ENCODE measurements around the gene NME1. TPM values are rescaled to one million over a fixed set of nuclear protein-coding genes. Genes with fewer than 3 reads are reported as not detected.

NME1 gene
- total and polyA plus RNA-seq, 9 of the 15 experiments (the other 6 are each of a cell fraction or from before 2014, with no cell fraction given) = 449 to 1,588 (median 604) TPM

DNA sequence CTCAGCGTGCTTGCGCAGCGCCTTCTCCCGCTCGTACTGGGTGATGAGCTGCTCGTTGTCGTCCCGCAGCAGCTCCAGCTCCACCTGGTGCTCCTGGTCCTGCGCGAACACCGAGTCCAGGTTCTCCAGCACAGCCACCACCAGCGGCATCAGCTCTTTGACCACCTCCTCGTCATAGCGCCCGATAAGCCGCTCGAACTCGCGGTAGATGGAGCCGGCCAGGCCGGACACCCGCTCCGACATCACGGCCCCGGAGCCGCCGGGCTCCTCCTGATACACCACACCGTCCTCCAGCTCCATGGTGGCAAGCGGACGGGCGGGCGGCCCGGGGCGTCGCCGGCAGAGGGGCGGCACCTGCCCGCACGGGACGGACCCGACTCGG lies 33.0 kb upstream of the NME1 start (continued):
- TF ChIP-seq AFF4 (CRISPR knock-in tag; IDR thresholded peaks at IDR 0.05) (peak; percentile 69; the same call in 1 of the 2 replicates), HINFP (tag; conservative IDR thresholded peaks at IDR 0.05; ENCODE audit: low read depth) (no peak), ZNF696 (CRISPR knock-in tag; conservative IDR thresholded peaks at IDR 0.05) (no peak), ZFP36 (IDR thresholded peaks at IDR 0.05; ENCODE audit: low read depth, low read length, partially characterized antibody) (no peak), MAX (CRISPR knock-in tag; IDR thresholded peaks at IDR 0.05) (peak; percentile 42), E4F1 (CRISPR knock-in tag; IDR thresholded peaks at IDR 0.05; ENCODE audit: borderline replicate concordance) (no peak), ZNF121 (CRISPR knock-in tag; conservative IDR thresholded peaks at IDR 0.05) (no peak), RBBP5 (IDR thresholded peaks at IDR 0.05; ENCODE audit: borderline replicate concordance, insufficient read depth, low read length, poor library complexity, severe bottlenecking) (peak; percentile 23)
- TF ChIP-seq, protein P1, sequence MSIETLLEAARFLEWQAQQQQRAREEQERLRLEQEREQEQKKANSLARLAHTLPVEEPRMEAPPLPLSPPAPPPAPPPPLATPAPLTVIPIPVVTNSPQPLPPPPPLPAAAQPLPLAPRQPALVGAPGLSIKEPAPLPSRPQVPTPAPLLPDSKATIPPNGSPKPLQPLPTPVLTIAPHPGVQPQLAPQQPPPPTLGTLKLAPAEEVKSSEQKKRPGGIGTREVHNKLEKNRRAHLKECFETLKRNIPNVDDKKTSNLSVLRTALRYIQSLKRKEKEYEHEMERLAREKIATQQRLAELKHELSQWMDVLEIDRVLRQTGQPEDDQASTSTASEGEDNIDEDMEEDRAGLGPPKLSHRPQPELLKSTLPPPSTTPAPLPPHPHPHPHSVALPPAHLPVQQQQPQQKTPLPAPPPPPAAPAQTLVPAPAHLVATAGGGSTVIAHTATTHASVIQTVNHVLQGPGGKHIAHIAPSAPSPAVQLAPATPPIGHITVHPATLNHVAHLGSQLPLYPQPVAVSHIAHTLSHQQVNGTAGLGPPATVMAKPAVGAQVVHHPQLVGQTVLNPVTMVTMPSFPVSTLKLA (conservative IDR thresholded peaks at IDR 0.05) = no peak

All from K562 (cell line).